DND-41 (cell line): Measurements from ENCODE around the gene NRN1.

ENCODE experiments used
- ATAC-seq: fragments of 200-7000 bp; cut with Tn5 transposase; 3 replicates; pipeline ENCODE4 v1.9.1; 2021; ENCODE audit warnings: low read depth; ENCODE audit not compliant: insufficient read depth
- DNase-seq: peaks from one replicate; pipeline ENCODE4 v3.0.0-alpha.2; 2020
- H2AFZ ChIP-seq: 2 replicates; pipeline ENCODE4 v1.6.0; 2012; ENCODE audit warnings: low read depth, low read length
- H3K27ac ChIP-seq: 2 replicates; pipeline ENCODE4 v1.5.1; 2012; ENCODE audit warnings: low read length, inconsistent platforms
- H3K27me3 ChIP-seq: fragments of 200-600 bp; sonication (generic); 2 replicates; pipeline ENCODE4 v1.6.0; 2012; ENCODE audit warnings: low read length, mild to moderate bottlenecking, inconsistent platforms; ENCODE audit not compliant: insufficient read depth, poor library complexity
- H3K36me3 ChIP-seq: 2 replicates; pipeline ENCODE4 v1.5.1; 2012; ENCODE audit warnings: low read length, inconsistent platforms; ENCODE audit not compliant: insufficient read depth
- H3K4me1 ChIP-seq: 2 replicates; pipeline ENCODE4 v1.5.1; 2012; ENCODE audit warnings: mild to moderate bottlenecking, low read length; ENCODE audit not compliant: insufficient read depth
- H3K4me2 ChIP-seq: 2 replicates; pipeline ENCODE4 v1.6.0; 2012; ENCODE audit warnings: mild to moderate bottlenecking, moderate library complexity, low read length, inconsistent platforms; ENCODE audit not compliant: insufficient read depth
- H3K4me3 ChIP-seq, 2 experiments: fragments of 200-600 bp in 1 of 2; shearing (Covaris generic) in 1 of 2; 2 replicates each; pipeline ENCODE4 v1.5.1; 2012 to 2016; ENCODE audit warnings: inconsistent platforms in 2 of 2, low read length in 2 of 2, mild to moderate bottlenecking in 2 of 2, low read depth in 1 of 2, moderate library complexity in 1 of 2
- H3K79me2 ChIP-seq: 2 replicates; pipeline ENCODE4 v1.6.0; 2012; ENCODE audit warnings: low read length, inconsistent platforms; ENCODE audit not compliant: insufficient read depth
- H3K9ac ChIP-seq: 2 replicates; pipeline ENCODE4 v1.6.0; 2012; ENCODE audit warnings: low read depth, mild to moderate bottlenecking, inconsistent platforms, low read length, moderate library complexity
- H3K9me3 ChIP-seq: 2 replicates; pipeline ENCODE4 v1.5.1; 2012; ENCODE audit warnings: low read length, moderate library complexity, mild to moderate bottlenecking, inconsistent platforms; ENCODE audit not compliant: insufficient read depth, severe bottlenecking
- H4K20me1 ChIP-seq: 2 replicates; pipeline ENCODE4 v1.6.0; 2012; ENCODE audit warnings: low read length; ENCODE audit not compliant: insufficient read depth
- CTCF ChIP-seq: IDR thresholded peaks from 2 replicates; pipeline ENCODE4 v1.5.1; 2012; ENCODE audit warnings: borderline replicate concordance, low read length, moderate library complexity, mild to moderate bottlenecking; ENCODE audit not compliant: poor library complexity, severe bottlenecking; ENCODE audit errors: extremely low read depth
- EZH2 ChIP-seq: IDR thresholded peaks from 3 replicates; pipeline ENCODE4 v1.6.1; 2012; ENCODE audit warnings: borderline replicate concordance, low read depth, mild to moderate bottlenecking, moderate library complexity, low read length, inconsistent platforms; ENCODE audit not compliant: severe bottlenecking

NRN1 gene

DNA sequence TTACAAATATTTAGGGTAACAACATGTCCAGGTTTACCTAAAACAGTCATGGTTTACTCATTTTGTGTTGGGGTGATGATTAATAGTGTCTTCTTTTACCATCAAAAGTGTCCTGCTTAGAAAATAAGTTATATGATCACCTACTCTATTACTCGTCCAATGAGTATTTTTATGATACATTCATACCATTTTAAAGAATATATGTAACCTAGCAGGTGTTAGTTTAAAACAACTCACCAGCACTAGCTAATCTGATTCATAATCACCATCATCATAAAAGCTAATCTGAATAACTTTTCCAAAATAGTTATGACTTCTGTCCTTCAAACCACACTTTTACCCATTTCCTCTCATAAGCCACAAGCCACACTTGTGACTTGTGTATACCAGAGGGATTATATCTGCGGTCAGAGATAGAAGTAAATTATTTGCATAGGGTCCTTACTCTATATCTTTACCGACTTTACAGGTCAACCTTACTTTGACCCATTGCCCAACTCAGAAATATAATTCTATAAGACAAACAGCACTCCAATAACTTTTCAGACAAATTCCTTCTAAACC is 33.3 kb upstream of the NRN1 start:
- no peak overlapping the region for H3K4me3 ChIP-seq
- ATAC-seq (peak; percentile 58; the same call in 2 of the 3 replicates), DNase-seq (no peak)
- H3K36me3 ChIP-seq: no peaks in the 10 kb centered on the region
- no peak overlapping the region for H2AFZ ChIP-seq
- TF ChIP-seq CTCF (no peak), EZH2 (no peak)
- no peak overlapping the region for H3K4me2 ChIP-seq
- H3K9ac ChIP-seq: no peak overlapping the region
- H3K27me3 ChIP-seq: no peaks in the 10 kb centered on the region
- H3K27ac ChIP-seq: no peak overlapping the region
- no peaks in the 10 kb centered on the region for H3K79me2 ChIP-seq
- no peaks in the 10 kb centered on the region for H3K9me3 ChIP-seq
- no peaks in the 10 kb centered on the region for H4K20me1 ChIP-seq
- no peaks in the 10 kb centered on the region for H3K4me1 ChIP-seq

GRCh38 chr6:6037179-6037578 is 30.5 kb upstream of the NRN1 start:
- H3K27me3 ChIP-seq: no peaks in the 10 kb centered on the region
- DNase-seq (no peak), ATAC-seq (no peak)
- H3K9ac ChIP-seq: no peak overlapping the region
- H2AFZ ChIP-seq: no peak overlapping the region
- no peak overlapping the region for H3K27ac ChIP-seq
- no peaks in the 10 kb centered on the region for H3K9me3 ChIP-seq
- H4K20me1 ChIP-seq: no peaks in the 10 kb centered on the region
- no peak overlapping the region for H3K4me3 ChIP-seq
- no peaks in the 10 kb centered on the region for H3K79me2 ChIP-seq
- H3K4me2 ChIP-seq: no peak overlapping the region
- TF ChIP-seq CTCF (no peak), EZH2 (no peak)
- H3K36me3 ChIP-seq: no peaks in the 10 kb centered on the region
- H3K4me1 ChIP-seq: no peaks in the 10 kb centered on the region

GRCh38 chr6:6033858-6034257 is 27.1 kb upstream of the NRN1 start:
- TF ChIP-seq CTCF (no peak), EZH2 (no peak)

More at GRCh38 chr6:6033858-6034257, 27.1 kb upstream of the NRN1 start:
- Histone ChIP-seq H3K9ac (no peak overlapping the region), H3K79me2 (no peaks in the 10 kb centered on the region), H3K4me2 (no peak overlapping the region), H3K36me3 (no peaks in the 10 kb centered on the region), H2AFZ (no peak overlapping the region), H3K9me3 (no peaks in the 10 kb centered on the region), H3K4me1 (no peaks in the 10 kb centered on the region), H3K27me3 (no peaks in the 10 kb centered on the region), H4K20me1 (no peaks in the 10 kb centered on the region), H3K4me3 (no peak overlapping the region), H3K27ac (no peak overlapping the region)
- no peak for DNase-seq
- no peak for ATAC-seq
